Upper lobe of left lung (tissue), 6 donors: ENCODE results near the gene GTPBP2. TPM values are rescaled to one million over a fixed set of nuclear protein-coding genes. Genes with fewer than 3 reads are reported as not detected.
"Not testable (repeated sequence)": the region's sequence is repeated elsewhere in the genome, so short reads cannot be mapped to it uniquely, and the experiment has no call there.

Experiments
- ATAC-seq, 2 donors: fragments of 200-7000 bp; cut with Tn5 transposase; one replicate each; pipeline ENCODE4 v1.9.1; 2022; ENCODE audit warnings: mild to moderate bottlenecking in 2 of 2, moderate library complexity in 2 of 2; ENCODE audit not compliant: low FRiP score in 2 of 2
- DNase-seq, 2 donors: peaks; one replicate each; pipeline ENCODE4 v3.0.0-alpha.2; 2019 to 2020
- H3K27ac ChIP-seq, 4 donors: fragments of 200-600 bp; sonication (generic); one replicate each; pipeline ENCODE4 v1.5.1; 2016 to 2019
- H3K27me3 ChIP-seq, 4 donors: fragments of 200-600 bp; sonication (generic); one replicate each; pipeline ENCODE4 v1.5.1; 2017 to 2019
- H3K36me3 ChIP-seq, 4 donors: fragments of 200-600 bp; sonication (generic); one replicate each; pipeline ENCODE4 v1.5.1; 2016 to 2019
- H3K4me1 ChIP-seq, 4 donors: fragments of 200-600 bp; sonication (generic); one replicate each; pipeline ENCODE4 v1.5.1; 2018 to 2019
- H3K4me3 ChIP-seq, 4 donors: fragments of 200-600 bp; sonication (generic); one replicate each; pipeline ENCODE4 v1.5.1; 2017 to 2019; ENCODE audit warnings: mild to moderate bottlenecking in 2 of 4, moderate library complexity in 1 of 4
- H3K9me3 ChIP-seq, 4 donors: fragments of 200-600 bp; sonication (generic); one replicate each; pipeline ENCODE4 v1.5.1; 2018 to 2019
- EP300 ChIP-seq, 4 donors: sonication (generic); formaldehyde crosslinking; IDR thresholded peaks; one replicate each; pipeline ENCODE4 v1.5.1; 2017; ENCODE audit warnings: antibody characterized with exemption in 4 of 4, control low read depth in 2 of 4
- POLR2A ChIP-seq, 4 donors: fragments of 450-650 bp; IDR thresholded peaks; one replicate each; pipeline ENCODE4 v1.5.1; 2016 to 2017; ENCODE audit warnings: antibody characterized with exemption in 4 of 4, mild to moderate bottlenecking in 2 of 4
- POLR2AphosphoS5 ChIP-seq, 2 donors: sonication (generic); formaldehyde crosslinking; IDR thresholded peaks; one replicate each; pipeline ENCODE4 v1.5.1; 2017; ENCODE audit warnings: antibody characterized with exemption in 2 of 2
- WGBS, 2 donors: methylation state at CpG; one replicate each; pipeline ENCODE4 v1.1.5; 2017 to 2018; 5-methylcytosine and 5-hydroxymethylcytosine counted together
- total RNA-seq, 6 donors: library from RNA; depleted of rRNA in 4 of 6; stranded (reverse); fragments of >200 nt in 4 of 6; gene quantifications; one replicate each; pipeline versions ENCODE4 v1.1.0 to v1.2.1, GENCODE V29; 2016 to 2021
- TF ChIP-seq, protein P1 (sequence below), 6 experiments: fragments of 450-650 bp in 4 of 6; fragments of 200-600 bp in 2 of 6; sonication (generic) in 2 of 6; IDR thresholded peaks; one replicate each; pipeline ENCODE4 v1.5.1; 2016 to 2019; ENCODE audit warnings: antibody characterized with exemption in 6 of 6
- donor health status: DM: no; HTN: no; CAD: no; lungs with moderate emphysema.
- donor health status: DM: no; HTN: yes; CAD: no; lungs with severe emphysema.

The GTPBP2 gene
- total RNA-seq, 6 donors from 2014 or later = 41.3 to 128 (median 78.1) TPM

DNA sequence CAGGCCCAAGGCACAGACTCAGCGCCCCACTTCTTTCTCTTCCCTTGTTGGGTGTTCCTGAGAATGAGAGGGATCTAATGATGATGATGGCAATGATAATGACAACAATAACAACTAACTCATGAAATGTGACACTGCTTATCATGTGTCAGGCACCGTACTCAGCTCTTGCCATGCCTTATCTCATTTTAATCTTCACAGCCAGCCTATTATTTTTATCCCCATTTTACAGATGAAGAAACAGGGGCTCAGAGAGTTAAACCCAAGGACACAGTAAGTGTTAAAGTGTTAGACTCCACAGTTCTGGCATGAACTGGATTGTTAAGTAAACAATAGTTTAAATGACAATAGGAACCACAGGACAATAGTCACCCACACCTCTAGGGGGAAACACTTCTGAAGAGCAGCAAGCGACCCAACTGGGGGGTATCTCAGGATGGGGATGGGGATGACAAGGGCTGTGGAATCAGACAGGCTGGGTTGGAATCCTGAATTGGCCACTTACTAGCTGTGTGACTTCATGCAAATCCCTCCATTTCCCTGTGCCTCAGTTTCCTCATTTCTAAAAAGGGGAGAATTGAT lies 28.2 kb upstream of the GTPBP2 start:
- Histone ChIP-seq H3K27ac (no peak overlapping the region), H3K4me1 (no peaks in the 10 kb centered on the region), H3K27me3 (no peaks in the 10 kb centered on the region), H3K4me3 (no peak overlapping the region), H3K9me3 (no peaks in the 10 kb centered on the region), H3K36me3 (no peaks in the 10 kb centered on the region)
- WGBS, 2 donors = 85 to 92% methylated on average over 3 of the region's 3 CpGs
- TF ChIP-seq, protein P1, sequence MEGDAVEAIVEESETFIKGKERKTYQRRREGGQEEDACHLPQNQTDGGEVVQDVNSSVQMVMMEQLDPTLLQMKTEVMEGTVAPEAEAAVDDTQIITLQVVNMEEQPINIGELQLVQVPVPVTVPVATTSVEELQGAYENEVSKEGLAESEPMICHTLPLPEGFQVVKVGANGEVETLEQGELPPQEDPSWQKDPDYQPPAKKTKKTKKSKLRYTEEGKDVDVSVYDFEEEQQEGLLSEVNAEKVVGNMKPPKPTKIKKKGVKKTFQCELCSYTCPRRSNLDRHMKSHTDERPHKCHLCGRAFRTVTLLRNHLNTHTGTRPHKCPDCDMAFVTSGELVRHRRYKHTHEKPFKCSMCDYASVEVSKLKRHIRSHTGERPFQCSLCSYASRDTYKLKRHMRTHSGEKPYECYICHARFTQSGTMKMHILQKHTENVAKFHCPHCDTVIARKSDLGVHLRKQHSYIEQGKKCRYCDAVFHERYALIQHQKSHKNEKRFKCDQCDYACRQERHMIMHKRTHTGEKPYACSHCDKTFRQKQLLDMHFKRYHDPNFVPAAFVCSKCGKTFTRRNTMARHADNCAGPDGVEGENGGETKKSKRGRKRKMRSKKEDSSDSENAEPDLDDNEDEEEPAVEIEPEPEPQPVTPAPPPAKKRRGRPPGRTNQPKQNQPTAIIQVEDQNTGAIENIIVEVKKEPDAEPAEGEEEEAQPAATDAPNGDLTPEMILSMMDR (IDR thresholded peaks at IDR 0.05) = no peak
- no peak for TF ChIP-seq POLR2AphosphoS5 (IDR thresholded peaks at IDR 0.05)
- no peak for DNase-seq
- no peak for ATAC-seq

DNA sequence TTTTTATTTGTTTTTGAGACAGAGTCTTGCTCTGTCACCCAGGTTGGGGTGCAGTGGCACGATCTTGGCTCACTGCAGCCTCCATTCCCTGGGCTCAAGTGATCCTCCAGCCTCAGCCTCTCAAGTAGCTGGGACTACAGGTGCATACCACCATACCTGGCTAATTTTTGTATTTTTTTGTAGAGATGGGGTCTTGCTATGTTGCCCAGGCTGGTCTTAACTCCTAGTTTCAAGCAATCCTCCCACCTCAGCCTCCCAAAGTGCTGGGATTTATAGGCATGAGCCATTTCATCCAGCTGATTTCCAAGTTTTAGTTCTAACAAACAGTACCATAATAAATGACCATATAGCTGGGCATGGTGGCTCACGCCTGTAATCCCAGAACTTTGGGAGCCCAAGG lies 23.8 kb upstream of the GTPBP2 start:
- 92 to 95% methylated on average over 2 of the region's 2 CpGs for WGBS, 2 donors
- H3K27me3 ChIP-seq, H3K9me3 ChIP-seq, H3K4me3 ChIP-seq, ATAC-seq, DNase-seq, H3K27ac ChIP-seq, H3K36me3 ChIP-seq, H3K4me1 ChIP-seq: not testable (repeated sequence)

DNA sequence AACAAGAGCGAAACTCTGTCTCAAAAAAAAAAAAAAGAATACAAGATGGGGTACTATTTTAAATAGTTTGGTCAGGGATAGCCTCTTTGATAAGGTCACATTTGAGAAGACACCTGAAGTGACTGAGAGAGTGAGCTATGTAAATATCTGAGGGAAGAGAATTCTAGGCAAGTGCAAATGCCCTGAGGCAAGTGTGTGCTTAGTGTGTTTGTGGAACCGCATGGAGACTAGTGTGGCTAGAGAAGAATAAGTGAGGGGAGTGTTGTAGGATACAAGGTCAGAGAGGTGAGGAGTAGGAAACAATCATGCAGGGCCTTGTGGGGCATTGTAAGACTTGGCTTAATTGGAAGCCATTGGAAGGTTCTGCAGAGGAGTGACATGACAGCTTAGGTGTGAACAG lies 19.2 kb upstream of the GTPBP2 start:
- ATAC-seq (no peak), DNase-seq (no peak)
- no peaks in the 10 kb centered on the region for H3K9me3 ChIP-seq
- TF ChIP-seq, protein P1 (IDR thresholded peaks at IDR 0.05) = no peak
- no peak for TF ChIP-seq POLR2A (IDR thresholded peaks at IDR 0.05)
- no peak for TF ChIP-seq EP300 (IDR thresholded peaks at IDR 0.05)
- no peak for TF ChIP-seq POLR2AphosphoS5 (IDR thresholded peaks at IDR 0.05)
- H3K27me3 ChIP-seq = no peaks in the 10 kb centered on the region
- no peaks in the 10 kb centered on the region for H3K36me3 ChIP-seq
- H3K4me3 ChIP-seq = no peak overlapping the region
- WGBS, 2 donors = 84 to 88% methylated on average over 2 of the region's 2 CpGs
- H3K4me1 ChIP-seq = peaks cover 0 to 15% (median 11%) of the 10 kb centered on the region in 4 donors
- no peak overlapping the region for H3K27ac ChIP-seq

DNA sequence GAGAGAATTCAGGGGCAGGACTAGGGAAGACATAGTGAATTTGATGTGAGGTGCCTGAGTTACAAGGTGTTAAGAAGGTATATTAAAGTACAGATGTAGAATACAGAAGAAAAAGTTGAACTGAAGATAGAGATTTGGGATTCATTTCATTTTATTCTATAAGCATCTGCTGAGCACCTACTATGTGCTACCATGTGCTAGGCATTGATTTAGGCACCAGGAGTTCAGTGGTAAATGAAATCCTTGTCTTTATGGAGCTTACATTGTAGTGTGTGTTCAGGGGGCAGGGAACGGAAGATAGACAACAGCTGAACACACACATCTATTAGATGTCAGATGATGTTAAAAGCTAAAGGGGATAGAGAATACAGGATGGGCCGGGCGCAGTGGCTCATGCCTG lies 18.5 kb upstream of the GTPBP2 start:
- TF ChIP-seq, protein P1 (IDR thresholded peaks at IDR 0.05) = no peak
- TF ChIP-seq POLR2A (IDR thresholded peaks at IDR 0.05) = no peak
- WGBS, 2 donors = 91 to 97% methylated on average over 3 of the region's 3 CpGs
- Histone ChIP-seq H3K27me3 (no peaks in the 10 kb centered on the region), H3K36me3 (peaks cover 0 to 1% (median 0%) of the 10 kb centered on the region in 4 donors), H3K27ac (no peak overlapping the region), H3K9me3 (no peaks in the 10 kb centered on the region), H3K4me1 (peaks cover 0 to 15% (median 11%) of the 10 kb centered on the region in 4 donors), H3K4me3 (no peak overlapping the region)
- ATAC-seq (no peak), DNase-seq (no peak)

DNA sequence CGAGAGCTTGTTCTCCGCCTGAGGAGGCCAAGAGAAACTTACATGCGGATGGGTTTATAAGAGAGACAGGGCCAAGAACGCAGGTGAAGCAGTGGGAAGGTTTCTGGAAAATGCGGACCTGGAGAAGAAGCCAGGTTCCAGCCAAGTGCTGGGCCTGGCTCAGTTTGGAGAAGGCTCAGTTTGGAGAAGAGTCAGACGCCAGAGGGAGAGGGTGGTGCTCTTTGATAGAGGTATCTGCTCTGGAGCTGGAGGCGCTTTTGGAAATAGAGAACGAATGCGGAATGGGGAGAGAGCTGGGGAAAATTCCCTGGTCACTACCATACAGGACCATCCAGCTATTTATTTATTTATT lies 16.5 kb upstream of the GTPBP2 start:
- Histone ChIP-seq H3K4me3 (peak overlapping the region; percentile 15 to 62 (median 49)), H3K4me1 (peaks cover 0 to 15% (median 11%) of the 10 kb centered on the region in 4 donors), H3K9me3 (no peaks in the 10 kb centered on the region), H3K36me3 (peaks cover 0 to 22% (median 13%) of the 10 kb centered on the region in 4 donors), H3K27me3 (no peaks in the 10 kb centered on the region), H3K27ac (peak overlapping the region in 2 of 4 donors; percentile 67 to 72)
- 12 to 16% methylated on average over 9 of the region's 9 CpGs for WGBS, 2 donors
- peak in 1 of 2 donors; percentile 3 for ATAC-seq
- TF ChIP-seq POLR2A (IDR thresholded peaks at IDR 0.05) (no peak), EP300 (IDR thresholded peaks at IDR 0.05) (no peak), POLR2AphosphoS5 (IDR thresholded peaks at IDR 0.05) (no peak)
- TF ChIP-seq, protein P1 (IDR thresholded peaks at IDR 0.05) = no peak
- DNase-seq = no peak
